Prostate gland (tissue), 2 donors: ENCODE measurements around the gene UNC5A.

ENCODE experiments used
- CTCF ChIP-seq, 4 experiments: fragments of 200-600 bp in 2 of 4; fragments of 450-650 bp in 2 of 4; sonication (generic) in 2 of 4; IDR thresholded peaks; 1 replicate in 3 of 4; 2 replicates in 1 of 4; pipeline ENCODE4 v1.5.1; 2016 to 2019; ENCODE audit warnings: antibody characterized with exemption in 4 of 4, mild to moderate bottlenecking in 2 of 4, moderate library complexity in 2 of 4
- POLR2A ChIP-seq: fragments of 450-650 bp; IDR thresholded peaks from one replicate; pipeline ENCODE4 v1.6.1; 2016; ENCODE audit warnings: antibody characterized with exemption, mild to moderate bottlenecking

DNA sequence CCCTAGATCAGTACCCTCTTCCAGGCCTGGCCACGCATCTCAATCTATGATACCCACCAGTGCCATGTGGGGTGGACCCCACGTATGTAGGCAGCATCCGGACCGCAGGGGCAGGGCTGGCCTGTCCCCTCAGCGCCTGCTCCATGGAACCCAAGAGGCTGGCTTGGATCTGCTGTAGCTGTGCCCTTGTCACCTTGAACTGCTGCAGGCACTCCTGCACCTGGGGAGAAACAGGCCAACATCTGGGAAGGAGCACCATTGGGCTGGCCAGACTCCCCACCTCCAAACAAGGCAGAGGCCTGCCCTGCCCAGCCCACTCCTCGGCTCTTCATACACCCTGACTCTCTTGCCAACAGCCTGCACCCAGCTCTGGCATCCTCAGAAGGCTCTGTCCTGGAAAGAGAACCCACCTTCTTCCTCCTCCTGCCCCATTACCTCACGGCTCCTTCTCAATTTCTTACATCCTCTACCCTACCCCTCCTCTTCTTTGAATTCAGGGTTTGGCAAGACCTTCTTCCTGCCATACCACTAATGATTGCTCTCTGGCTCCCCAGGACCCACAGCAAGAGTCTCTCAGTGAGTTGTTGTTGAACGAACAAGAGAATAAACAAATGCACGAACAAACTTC is 81.1 kb downstream of the UNC5A start:
- TF ChIP-seq CTCF (IDR thresholded peaks at IDR 0.05) (no peak), POLR2A (no peak)
